GM12878 (cell line): ENCODE results near the gene FTO. TPM values are rescaled to one million over a fixed set of nuclear protein-coding genes. Genes with fewer than 3 reads are reported as not detected.

ENCODE experiments used
- ATAC-seq: fragments of 200-7000 bp; cut with Tn5 transposase; 3 replicates; pipeline ENCODE4 v1.9.1; 2020; ENCODE audit warnings: mild to moderate bottlenecking, moderate library complexity
- BruUV-seq: library from RNA; stranded (reverse); fragments of 400-500 nt; replicated peaks from 2 replicates; lab custom pipeline; 2021; lab: Mats Ljungman, UMichigan
- CTCF ChIA-PET: fragments of 300-600 bp; sonication (Branson Sonifier 250); formaldehyde crosslinking; extraction: SDS; loops from one replicate; lab custom pipeline; 2021; ENCODE audit warnings: inconsistent platforms; lab: Yijun Ruan, JAX
- POLR2A ChIA-PET: fragments of 350-600 bp; formaldehyde crosslinking; extraction: SDS; loops from one replicate; lab custom pipeline; 2021; ENCODE audit warnings: inconsistent platforms; lab: Charles Lee
- RAD21 ChIA-PET: fragments of 300-600 bp; sonication (Branson Sonifier 250); formaldehyde crosslinking; loops from one replicate; lab custom pipeline; 2023; ENCODE audit warnings: antibody characterized with exemption; ENCODE audit not compliant: unreplicated experiment; lab: Charles Lee
- SMC1A ChIA-PET: fragments of 300-600 bp; sonication (Branson Sonifier 250); formaldehyde crosslinking; loops from one replicate; lab custom pipeline; 2023; ENCODE audit not compliant: unreplicated experiment, uncharacterized antibody; lab: Charles Lee
- DNase-seq: peaks from one replicate; pipeline ENCODE4 v3.0.0-alpha.2; 2011; ENCODE audit warnings: low read depth, low spot score
- FAIRE-seq: peaks from 3 replicates; lab custom pipeline; 2011; peaks lifted over from hg19 to GRCh38; lab: Jason Lieb, UNC
- H2AFZ ChIP-seq: 2 replicates; pipeline ENCODE4 v1.6.0; 2011; ENCODE audit warnings: low read depth, low read length, control low read depth; ENCODE audit not compliant: control insufficient read depth
- H3K27ac ChIP-seq: 2 replicates; pipeline ENCODE4 v1.5.1; 2011; ENCODE audit warnings: control low read depth; ENCODE audit not compliant: control insufficient read depth, insufficient read depth
- H3K27me3 ChIP-seq, 2 experiments: replicated peaks in 1 of 2; 2 replicates each; pipeline versions ENCODE4 v1.6.0 to v1.6.1; 2011; ENCODE audit warnings: low read length in 1 of 2; ENCODE audit not compliant: control insufficient read depth in 2 of 2, insufficient read depth in 2 of 2
- H3K36me3 ChIP-seq, 2 experiments: 2 replicates each; pipeline ENCODE4 v1.5.1; 2011; ENCODE audit warnings: low read length in 1 of 2; ENCODE audit not compliant: control insufficient read depth in 2 of 2, insufficient read depth in 2 of 2
- H3K4me1 ChIP-seq: 2 replicates; pipeline ENCODE4 v1.6.1; 2011; ENCODE audit warnings: mild to moderate bottlenecking, low read length, moderate library complexity, mixed read lengths; ENCODE audit not compliant: control insufficient read depth, insufficient read depth
- H3K4me2 ChIP-seq: 2 replicates; pipeline ENCODE4 v1.6.0; 2011; ENCODE audit warnings: control low read depth; ENCODE audit not compliant: control insufficient read depth, insufficient read depth
- H3K4me3 ChIP-seq: fragments of 200-600 bp; sonication (generic); 2 replicates; pipeline ENCODE4 v1.5.1; 2016
- H3K79me2 ChIP-seq: 2 replicates; pipeline ENCODE4 v1.6.0; 2011; ENCODE audit warnings: low read length; ENCODE audit not compliant: control insufficient read depth, insufficient read depth
- H3K9ac ChIP-seq: 2 replicates; pipeline ENCODE4 v1.8.0; 2011; ENCODE audit warnings: low read length, control low read depth, mixed read lengths; ENCODE audit not compliant: control insufficient read depth, insufficient read depth
- H3K9me3 ChIP-seq: replicated peaks from 3 replicates; pipeline ENCODE4 v1.5.1; 2011; ENCODE audit warnings: mild to moderate bottlenecking, low read length; ENCODE audit not compliant: control insufficient read depth, insufficient read depth
- H4K20me1 ChIP-seq: 2 replicates; pipeline ENCODE4 v1.6.0; 2011; ENCODE audit not compliant: control insufficient read depth, insufficient read depth
- BACH1 ChIP-seq: fragments of 450-650 bp; IDR thresholded peaks from 2 replicates; pipeline ENCODE4 v1.6.1; 2017; ENCODE audit warnings: mild to moderate bottlenecking, borderline replicate concordance
- BCL3 ChIP-seq: IDR thresholded peaks from 2 replicates; pipeline ENCODE4 v1.6.1; 2011; ENCODE audit warnings: borderline replicate concordance, low read depth, mild to moderate bottlenecking, moderate library complexity, low read length; ENCODE audit not compliant: insufficient read depth, poor library complexity, severe bottlenecking
- BRCA1 ChIP-seq: IDR thresholded peaks from 2 replicates; pipeline ENCODE4 v1.6.1; 2011; ENCODE audit warnings: low read depth, low read length, improper control_type of control experiment
- CBFB ChIP-seq: IDR thresholded peaks from 2 replicates; pipeline ENCODE4 v1.6.1; 2016; ENCODE audit warnings: antibody characterized with exemption, low read depth
- CEBPZ ChIP-seq: fragments of 150-350 bp; IDR thresholded peaks from 2 replicates; pipeline ENCODE4 v1.6.1; 2016; ENCODE audit warnings: low read depth, low read length
- CREM ChIP-seq: IDR thresholded peaks from 2 replicates; pipeline ENCODE4 v1.6.1; 2014; ENCODE audit warnings: antibody characterized with exemption, low read depth
- E2F4 ChIP-seq: IDR thresholded peaks from 2 replicates; pipeline ENCODE4 v1.6.1; 2012; ENCODE audit warnings: low read depth, low read length, improper control_type of control experiment
- E2F8 ChIP-seq: fragments of 450-650 bp; IDR thresholded peaks from 2 replicates; pipeline ENCODE4 v1.6.1; 2018; ENCODE audit warnings: mild to moderate bottlenecking, low read depth, moderate library complexity; ENCODE audit not compliant: partially characterized antibody
- ESRRA ChIP-seq: IDR thresholded peaks from 2 replicates; pipeline ENCODE4 v1.6.1; 2012; ENCODE audit warnings: mild to moderate bottlenecking, low read length, improper control_type of control experiment
- IKZF2 ChIP-seq, 2 experiments: fragments of 450-650 bp; IDR thresholded peaks; 2 replicates each; pipeline ENCODE4 v1.6.1; 2017; ENCODE audit warnings: mild to moderate bottlenecking in 2 of 2, moderate library complexity in 2 of 2
- KLF5 ChIP-seq: fragments of 450-650 bp; IDR thresholded peaks from 2 replicates; pipeline ENCODE4 v1.6.1; 2014; ENCODE audit warnings: mild to moderate bottlenecking; ENCODE audit not compliant: partially characterized antibody
- MEF2A ChIP-seq: IDR thresholded peaks from 2 replicates; pipeline ENCODE4 v1.6.1; 2011; ENCODE audit warnings: low read depth, mild to moderate bottlenecking, low read length, moderate library complexity; ENCODE audit not compliant: insufficient read depth
- PAX5 ChIP-seq: IDR thresholded peaks from 2 replicates; pipeline ENCODE4 v1.6.1; 2011; ENCODE audit warnings: low read depth, low read length, borderline replicate concordance
- POLR2A ChIP-seq: IDR thresholded peaks from 2 replicates; pipeline ENCODE4 v1.6.1; 2011; ENCODE audit warnings: low read depth, mild to moderate bottlenecking, low read length
- SMC3 ChIP-seq: IDR thresholded peaks from 2 replicates; pipeline ENCODE4 v1.6.1; 2011; ENCODE audit warnings: low read length, improper control_type of control experiment, borderline replicate concordance
- YBX1 ChIP-seq: fragments of 450-650 bp; IDR thresholded peaks from 2 replicates; pipeline ENCODE4 v1.6.1; 2016; ENCODE audit warnings: antibody characterized with exemption
- ZSCAN29 ChIP-seq: fragments of 450-650 bp; IDR thresholded peaks from 2 replicates; pipeline ENCODE4 v1.6.1; 2017; ENCODE audit warnings: mild to moderate bottlenecking, moderate library complexity
- WGBS: methylation state at CpG from one replicate; pipeline ENCODE4 v1.1.6; 2016; ENCODE audit warnings: low lambda C conversion rate; ENCODE audit not compliant: insufficient replicate concordance, insufficient coverage; ENCODE audit errors: missing lambda C conversion rate; 5-methylcytosine and 5-hydroxymethylcytosine counted together
- in situ Hi-C: fragments of 300-500 bp; cut with MboI; formaldehyde crosslinking; loops from 9 replicates; pipeline ENCODE4 v1.14.3; 2018; ENCODE audit warnings: mixed read lengths
- intact Hi-C: fragments of 100-400 bp; cut with micrococcal nuclease; formaldehyde crosslinking; loops from one replicate; pipeline ENCODE4 v1.14.2; 2022; ENCODE audit not compliant: unreplicated experiment
- polyA plus RNA-seq, 11 experiments: library from polyadenylated mRNA; depleted of rRNA in 4 of 11; unstranded in 6 of 11; stranded (reverse) in 5 of 11; fragments of >200 nt; fragmentation: Nextera tagmentation in 4 of 11; fragmentation: Illumina TruSeq in 1 of 11; extraction: Ambion mirVana in 4 of 11; extraction: Trizol in 1 of 11; gene quantifications; 1 replicate in 1 of 11; 2 replicates in 10 of 11; pipeline versions ENCODE4 v1.2.1 to v1.2.3, GENCODE V29; 2011 to 2016; ENCODE audit warnings: inconsistent platforms in 2 of 11, missing spikeins in 2 of 11, low read depth in 1 of 11
- total RNA-seq, 4 experiments: library from RNA; depleted of rRNA in 3 of 4; stranded (reverse); fragments of >200 nt in 3 of 4; fragmentation: Illumina TruSeq in 1 of 4; extraction: Trizol in 1 of 4; gene quantifications; 2 replicates each; pipeline versions ENCODE4 v1.2.1 to v1.2.3, GENCODE V29; 2013 to 2021

Gene FTO
- total and polyA plus RNA-seq, 10 of the 15 experiments (the other 5 are each of a cell fraction or from before 2014, with no cell fraction given), result 20.1 to 55.0 (median 47.0) TPM

- Histone ChIP-seq H3K4me2 (no peak overlapping the region), H3K9ac (no peak overlapping the region), H3K79me2 (no peaks in the 10 kb centered on the region), H3K27me3 (no peaks in the 10 kb centered on the region), H3K9me3 (no peaks in the 10 kb centered on the region), H2AFZ (no peak overlapping the region), H4K20me1 (no peaks in the 10 kb centered on the region), H3K36me3 (no peaks in the 10 kb centered on the region), H3K4me1 (no peaks in the 10 kb centered on the region), H3K4me3 (no peak overlapping the region), H3K27ac (no peak overlapping the region)
- POLR2A ChIA-PET, result interaction anchor here (0.7 kb wide), 1 partner anchor 244 kb away, joined by 3 read pairs; the partner anchor contains the start of gene RBL2
- CTCF ChIA-PET, result no interaction called here
- WGBS, result 100% methylated on average over 1 of the region's 1 CpG
- SMC1A ChIA-PET, result no interaction called here
- in situ Hi-C loops, result no loop called here
- no peak for ATAC-seq
- DNase-seq, result no peak
- BruUV-seq, result no TSS peak
- no peak for FAIRE-seq
- RAD21 ChIA-PET, result no interaction called here
- intact Hi-C loops, result no loop called here
- TF ChIP-seq IKZF2 (IDR thresholded peaks at IDR 0.05) (no peak), BCL3 (no peak), E2F4 (no peak), PAX5 (no peak), ZSCAN29 (no peak), BACH1 (no peak), BRCA1 (no peak), MEF2A (no peak), CBFB (no peak), YBX1 (no peak), SMC3 (no peak), ESRRA (no peak), CREM (no peak), E2F8 (no peak), POLR2A (no peak), KLF5 (no peak), CEBPZ (no peak)
Measured at GRCh38 chr16:53678155-53678554, 25.8 kb upstream of the FTO start.
